Memory B cell (primary cell): ENCODE measurements around the gene SRRM2.

Experiments
- ATAC-seq: fragments of 150-1000 bp; cut with Tn5 transposase; 2 replicates; pipeline ENCODE4 v1.10.0; 2021; ENCODE audit warnings: low read depth, mild to moderate bottlenecking, moderate library complexity
- DNase-seq, 2 donors: peaks; one replicate each; pipeline ENCODE4 v3.0.0; 2022; ENCODE audit warnings: low spot score in 2 of 2
- H3K27ac Mint-ChIP-seq: one replicate; pipeline ENCODE4 v1.8.0; 2022; ENCODE audit warnings: mild to moderate bottlenecking, moderate library complexity, mixed read lengths
- H3K27me3 Mint-ChIP-seq: one replicate; pipeline ENCODE4 v1.8.0; 2022; ENCODE audit warnings: mixed read lengths
- H3K36me3 Mint-ChIP-seq: one replicate; pipeline ENCODE4 v1.8.0; 2022; ENCODE audit warnings: mild to moderate bottlenecking, mixed read lengths
- H3K4me1 Mint-ChIP-seq: one replicate; pipeline ENCODE4 v1.8.0; 2022; ENCODE audit warnings: mixed read lengths
- H3K4me3 Mint-ChIP-seq: one replicate; pipeline ENCODE4 v1.8.0; 2022; ENCODE audit warnings: mild to moderate bottlenecking, moderate library complexity, mixed read lengths
- H3K9me3 Mint-ChIP-seq: one replicate; pipeline ENCODE4 v1.8.0; 2022; ENCODE audit warnings: mixed read lengths

SRRM2 gene

GRCh38 chr16:2752035-2752849, at the start of gene SRRM2:
Gene SRRM2, plus strand, starts transcription at chr16:2752638. Its CDS starts 3,727 bp downstream, at chr16:2756365.
- H3K36me3 Mint-ChIP-seq: peaks cover 25% of the 10 kb centered on the region
- H3K4me1 Mint-ChIP-seq: peaks cover 39% of the 10 kb centered on the region
- peaks cover 2% of the 10 kb centered on the region for H3K9me3 Mint-ChIP-seq
- DNase-seq (peak; percentile 94 to 95), ATAC-seq (peak; percentile 83)
- H3K27me3 Mint-ChIP-seq: no peaks in the 10 kb centered on the region
- peak within 1 kb of the TSS; percentile 88 for H3K4me3 Mint-ChIP-seq
- peak within 1 kb of the TSS; percentile 97 for H3K27ac Mint-ChIP-seq

GRCh38 chr16:2702871-2703745, 49.3 kb upstream of the SRRM2 start:
- no peaks in the 10 kb centered on the region for H3K9me3 Mint-ChIP-seq
- H3K4me1 Mint-ChIP-seq: no peaks in the 10 kb centered on the region
- no peaks in the 10 kb centered on the region for H3K27me3 Mint-ChIP-seq
- peaks cover 17% of the 10 kb centered on the region for H3K36me3 Mint-ChIP-seq
- no peak overlapping the region for H3K4me3 Mint-ChIP-seq
- no peak overlapping the region for H3K27ac Mint-ChIP-seq
- ATAC-seq: no peak
- no peak for DNase-seq

GRCh38 chr16:2704166-2704982, 48.1 kb upstream of the SRRM2 start:
- H3K27ac Mint-ChIP-seq: no peak overlapping the region
- H3K36me3 Mint-ChIP-seq: peaks cover 17% of the 10 kb centered on the region
- H3K27me3 Mint-ChIP-seq: no peaks in the 10 kb centered on the region
- ATAC-seq (no peak), DNase-seq (no peak)
- H3K4me1 Mint-ChIP-seq: no peaks in the 10 kb centered on the region
- H3K4me3 Mint-ChIP-seq: no peak overlapping the region
- H3K9me3 Mint-ChIP-seq: no peaks in the 10 kb centered on the region

GRCh38 chr16:2704983-2705275, 47.5 kb upstream of the SRRM2 start:
- DNase-seq: no peak
- Mint-ChIP-seq H3K9me3 (no peaks in the 10 kb centered on the region), H3K4me3 (no peak overlapping the region), H3K27ac (no peak overlapping the region), H3K4me1 (peaks cover 2% of the 10 kb centered on the region), H3K36me3 (peaks cover 17% of the 10 kb centered on the region), H3K27me3 (no peaks in the 10 kb centered on the region)
- ATAC-seq: no peak

GRCh38 chr16:2705351-2705750, 47.1 kb upstream of the SRRM2 start:
- ATAC-seq (no peak), DNase-seq (no peak)
- Mint-ChIP-seq H3K4me1 (peaks cover 4% of the 10 kb centered on the region), H3K9me3 (no peaks in the 10 kb centered on the region), H3K4me3 (no peak overlapping the region), H3K27me3 (no peaks in the 10 kb centered on the region), H3K27ac (no peak overlapping the region), H3K36me3 (peaks cover 14% of the 10 kb centered on the region)

- ATAC-seq: no peak
- Mint-ChIP-seq H3K4me3 (no peak overlapping the region), H3K9me3 (no peaks in the 10 kb centered on the region), H3K4me1 (peaks cover 8% of the 10 kb centered on the region), H3K36me3 (peaks cover 12% of the 10 kb centered on the region), H3K27me3 (no peaks in the 10 kb centered on the region), H3K27ac (no peak overlapping the region)
- DNase-seq: no peak
Measured at GRCh38 chr16:2706085-2706484, 46.4 kb upstream of the SRRM2 start.

GRCh38 chr16:2706611-2707311, 45.7 kb upstream of the SRRM2 start:
- H3K27me3 Mint-ChIP-seq: no peaks in the 10 kb centered on the region
- ATAC-seq (no peak), DNase-seq (no peak)
- peaks cover 10% of the 10 kb centered on the region for H3K4me1 Mint-ChIP-seq
- no peak overlapping the region for H3K4me3 Mint-ChIP-seq
- no peaks in the 10 kb centered on the region for H3K9me3 Mint-ChIP-seq
- H3K36me3 Mint-ChIP-seq: peaks cover 12% of the 10 kb centered on the region
- no peak overlapping the region for H3K27ac Mint-ChIP-seq

GRCh38 chr16:2707368-2708289, 44.8 kb upstream of the SRRM2 start:
- Mint-ChIP-seq H3K27ac (no peak overlapping the region), H3K4me3 (no peak overlapping the region), H3K36me3 (peaks cover 9% of the 10 kb centered on the region), H3K4me1 (peaks cover 10% of the 10 kb centered on the region), H3K27me3 (no peaks in the 10 kb centered on the region), H3K9me3 (no peaks in the 10 kb centered on the region)
- ATAC-seq (no peak), DNase-seq (no peak)

- Mint-ChIP-seq H3K9me3 (no peaks in the 10 kb centered on the region), H3K4me1 (peaks cover 10% of the 10 kb centered on the region), H3K27me3 (no peaks in the 10 kb centered on the region), H3K4me3 (no peak overlapping the region), H3K27ac (no peak overlapping the region), H3K36me3 (peaks cover 9% of the 10 kb centered on the region)
- ATAC-seq: no peak
- no peak for DNase-seq
Measured at GRCh38 chr16:2708290-2708639, 44.2 kb upstream of the SRRM2 start.

- peaks cover 13% of the 10 kb centered on the region for H3K4me1 Mint-ChIP-seq
- ATAC-seq: no peak
Measured at GRCh38 chr16:2708955-2709587, 43.4 kb upstream of the SRRM2 start.

GRCh38 chr16:2709588-2709984, 42.9 kb upstream of the SRRM2 start:
- Mint-ChIP-seq H3K27me3 (peaks cover 5% of the 10 kb centered on the region), H3K36me3 (peaks cover 9% of the 10 kb centered on the region), H3K9me3 (no peaks in the 10 kb centered on the region), H3K27ac (no peak overlapping the region), H3K4me3 (no peak overlapping the region), H3K4me1 (peaks cover 13% of the 10 kb centered on the region)
- no peak for ATAC-seq
- DNase-seq: no peak

More at GRCh38 chr16:2708955-2709587, 43.4 kb upstream of the SRRM2 start:
- DNase-seq: no peak
- H3K27me3 Mint-ChIP-seq: peaks cover 4% of the 10 kb centered on the region
- no peaks in the 10 kb centered on the region for H3K9me3 Mint-ChIP-seq
- H3K36me3 Mint-ChIP-seq: peaks cover 9% of the 10 kb centered on the region
- no peak overlapping the region for H3K27ac Mint-ChIP-seq
- no peak overlapping the region for H3K4me3 Mint-ChIP-seq

GRCh38 chr16:2710021-2710710, 42.3 kb upstream of the SRRM2 start:
- Mint-ChIP-seq H3K27me3 (peaks cover 9% of the 10 kb centered on the region), H3K9me3 (no peaks in the 10 kb centered on the region), H3K36me3 (peaks cover 9% of the 10 kb centered on the region), H3K4me1 (peaks cover 17% of the 10 kb centered on the region), H3K4me3 (no peak overlapping the region), H3K27ac (no peak overlapping the region)
- ATAC-seq: no peak
- DNase-seq: no peak
